ENCODE results near the gene ITSN1. TPM values are rescaled to one million over a fixed set of nuclear protein-coding genes. Genes with fewer than 3 reads are reported as not detected.

Gene ITSN1
- total RNA-seq, 1 experiment from 2014 or later: 88.5 TPM

GRCh38 chr21:33817663-33818451, 175.6 kb downstream of the ITSN1 start:
- 0 out of 2 replicates have a peak, but pooled peaks cover 2% of the 10 kb centered on the region for H3K36me3 ChIP-seq (ENCODE audit: control insufficient read depth, insufficient read depth, low read length)
- H3K27me3 ChIP-seq (replicated peaks; ENCODE audit: control insufficient read depth, insufficient read depth, low read length): no peaks in the 10 kb centered on the region
- H3K4me1 Mint-ChIP-seq (ENCODE audit: low read depth, unreplicated experiment): no peaks in the 10 kb centered on the region
- CTCF ChIA-PET: no interaction called here
- TF ChIP-seq CTCF (IDR thresholded peaks at IDR 0.05; ENCODE audit: insufficient read depth in 1 of 2, low read depth in 1 of 2, low read length in 1 of 2, severe bottlenecking in 1 of 2, unreplicated experiment in 1 of 2): no peak
- H3K4me3 Mint-ChIP-seq (ENCODE audit: unreplicated experiment): no peak overlapping the region
- no peaks in the 10 kb centered on the region for H3K4me1 ChIP-seq
- POLR2A ChIA-PET: no interaction called here
- intact Hi-C loops (cut with micrococcal nuclease; ENCODE audit: unreplicated experiment): no loop called here
- no peak overlapping the region for H3K27ac Mint-ChIP-seq (ENCODE audit: unreplicated experiment)
- H3K27me3 Mint-ChIP-seq (ENCODE audit: insufficient read depth, unreplicated experiment): no peaks in the 10 kb centered on the region
- no peak overlapping the region for H3K4me3 ChIP-seq (ENCODE audit: low read depth, low read length)
- DNase-seq: no peak
- H3K9me3 ChIP-seq: no peaks in the 10 kb centered on the region
- no peaks in the 10 kb centered on the region for H3K9me3 Mint-ChIP-seq (ENCODE audit: unreplicated experiment)
- H3K36me3 Mint-ChIP-seq (ENCODE audit: insufficient read depth, unreplicated experiment): peaks cover 70% of the 10 kb centered on the region
- BruUV-seq (replicated peaks): no TSS peak

DNA sequence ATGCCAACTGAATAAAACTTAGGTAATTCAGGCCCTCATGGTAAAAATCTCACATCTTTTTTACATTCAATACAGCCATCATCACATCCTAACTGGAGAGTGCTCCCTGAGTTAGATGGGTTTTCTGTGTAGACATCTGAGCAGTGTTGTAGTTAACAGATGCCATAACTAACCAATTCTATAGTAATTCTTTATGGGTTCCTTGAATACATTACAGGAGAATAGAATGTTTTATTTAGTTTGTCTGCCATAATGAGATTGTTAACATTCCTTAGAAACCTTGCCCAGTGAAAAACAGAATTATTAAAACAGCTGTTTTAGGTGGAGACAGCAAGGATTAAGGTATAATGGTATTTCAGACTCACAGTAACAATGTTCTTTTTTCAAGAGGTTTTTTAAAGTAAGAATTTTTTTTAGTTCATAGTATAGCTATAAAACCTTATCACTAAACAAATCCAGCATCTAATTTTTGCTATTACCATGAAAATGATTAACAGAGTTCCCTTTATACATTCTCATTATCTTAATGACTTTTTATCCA, 178.0 kb downstream of the ITSN1 start:
- H3K27me3 Mint-ChIP-seq (ENCODE audit: insufficient read depth, unreplicated experiment): no peaks in the 10 kb centered on the region
- intact Hi-C loops (cut with micrococcal nuclease; ENCODE audit: unreplicated experiment): loop anchor here (5.0 kb wide), 1 partner anchor 72 kb away; no protein-coding TSS in a partner anchor
- H3K4me3 Mint-ChIP-seq (ENCODE audit: unreplicated experiment): no peak overlapping the region
- H3K36me3 Mint-ChIP-seq (ENCODE audit: insufficient read depth, unreplicated experiment): peaks cover 63% of the 10 kb centered on the region
- no peak for DNase-seq
- H3K4me1 ChIP-seq: no peaks in the 10 kb centered on the region
- no peaks in the 10 kb centered on the region for H3K4me1 Mint-ChIP-seq (ENCODE audit: low read depth, unreplicated experiment)
- H3K36me3 ChIP-seq (ENCODE audit: control insufficient read depth, insufficient read depth, low read length): no peaks in the 10 kb centered on the region
- CTCF ChIA-PET: no interaction called here
- BruUV-seq (replicated peaks): no TSS peak
- H3K9me3 Mint-ChIP-seq (ENCODE audit: unreplicated experiment): no peaks in the 10 kb centered on the region
- H3K27me3 ChIP-seq (replicated peaks; ENCODE audit: control insufficient read depth, insufficient read depth, low read length): no peaks in the 10 kb centered on the region
- TF ChIP-seq CTCF (IDR thresholded peaks at IDR 0.05; ENCODE audit: insufficient read depth in 1 of 2, low read depth in 1 of 2, low read length in 1 of 2, severe bottlenecking in 1 of 2, unreplicated experiment in 1 of 2): no peak
- H3K27ac Mint-ChIP-seq (ENCODE audit: unreplicated experiment): no peak overlapping the region
- H3K4me3 ChIP-seq (ENCODE audit: low read depth, low read length): no peak overlapping the region
- POLR2A ChIA-PET: no interaction called here
- H3K9me3 ChIP-seq: no peaks in the 10 kb centered on the region

DNA sequence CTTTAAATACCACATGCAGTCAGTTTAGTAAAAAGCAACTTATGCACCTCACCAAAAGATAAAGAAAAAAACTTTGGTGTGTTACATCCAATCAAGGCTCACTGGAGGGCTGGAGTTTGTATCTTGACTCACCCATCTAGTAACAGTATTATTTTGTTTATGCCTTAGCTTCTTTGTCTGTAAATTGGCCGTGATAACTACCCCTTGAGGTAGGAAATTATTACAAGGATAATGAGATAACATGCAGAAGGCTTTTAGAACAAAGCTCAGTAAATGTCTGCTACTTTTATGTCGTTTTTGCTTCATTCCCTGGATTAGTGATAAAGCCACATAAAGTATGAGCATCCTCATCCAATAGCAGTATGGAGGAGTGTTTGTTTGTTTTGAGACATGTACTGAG, 178.5 kb downstream of the ITSN1 start:
- H3K9me3 Mint-ChIP-seq (ENCODE audit: unreplicated experiment): no peaks in the 10 kb centered on the region
- no TSS peak for BruUV-seq (replicated peaks)

More for the DNA sequence above, 178.5 kb downstream of the ITSN1 start:
- ChIA-PET POLR2A (no interaction called here), CTCF (no interaction called here)
- H3K36me3 ChIP-seq (ENCODE audit: control insufficient read depth, insufficient read depth, low read length): no peaks in the 10 kb centered on the region
- H3K27me3 Mint-ChIP-seq (ENCODE audit: insufficient read depth, unreplicated experiment): no peaks in the 10 kb centered on the region
- intact Hi-C loops (cut with micrococcal nuclease; ENCODE audit: unreplicated experiment): loop anchor here (5.0 kb wide), 1 partner anchor 72 kb away; no protein-coding TSS in a partner anchor
- no peaks in the 10 kb centered on the region for H3K9me3 ChIP-seq
- no peaks in the 10 kb centered on the region for H3K27me3 ChIP-seq (replicated peaks; ENCODE audit: control insufficient read depth, insufficient read depth, low read length)
- no peak for DNase-seq
- no peak overlapping the region for H3K4me3 ChIP-seq (ENCODE audit: low read depth, low read length)
- TF ChIP-seq CTCF (IDR thresholded peaks at IDR 0.05; ENCODE audit: insufficient read depth in 1 of 2, low read depth in 1 of 2, low read length in 1 of 2, severe bottlenecking in 1 of 2, unreplicated experiment in 1 of 2): no peak
- H3K4me3 Mint-ChIP-seq (ENCODE audit: unreplicated experiment): no peak overlapping the region
- H3K27ac Mint-ChIP-seq (ENCODE audit: unreplicated experiment): no peak overlapping the region
- H3K36me3 Mint-ChIP-seq (ENCODE audit: insufficient read depth, unreplicated experiment): peaks cover 58% of the 10 kb centered on the region
- no peaks in the 10 kb centered on the region for H3K4me1 Mint-ChIP-seq (ENCODE audit: low read depth, unreplicated experiment)
- no peaks in the 10 kb centered on the region for H3K4me1 ChIP-seq

Measured in Caco-2 (cell line).